Gastrocnemius medialis (tissue), 4 donors: Measurements from ENCODE around the gene RFC5.

Source experiments
- CTCF ChIP-seq, 5 experiments: fragments of 450-650 bp in 3 of 5; fragments of 200-600 bp in 2 of 5; sonication (generic) in 2 of 5; IDR thresholded peaks in 4 of 5; conservative IDR thresholded peaks in 1 of 5; 1 replicate in 4 of 5; 2 replicates in 1 of 5; pipeline ENCODE4 v1.5.1; 2016 to 2019; ENCODE audit warnings: antibody characterized with exemption in 5 of 5, mild to moderate bottlenecking in 3 of 5, moderate library complexity in 3 of 5
- POLR2A ChIP-seq, 2 donors: fragments of 450-650 bp; IDR thresholded peaks; one replicate each; pipeline ENCODE4 v1.6.1; 2017; ENCODE audit warnings: antibody characterized with exemption in 2 of 2, mild to moderate bottlenecking in 2 of 2, moderate library complexity in 2 of 2

- TF ChIP-seq POLR2A (IDR thresholded peaks at IDR 0.05): no peak
- no peak for TF ChIP-seq CTCF (IDR thresholded peaks at IDR 0.05 in 4 of 5, conservative IDR thresholded peaks at IDR 0.05 in 1 of 5)
These were observed 36.0 kb downstream of the RFC5 start for GRCh38 chr12:118052324-118053070.
